Neuronal stem cell (in vitro differentiated cells): ENCODE data around the gene DHX57.

Experiments
- DNase-seq: peaks from one replicate; pipeline ENCODE4 v3.0.0-alpha.2; 2013; ENCODE audit warnings: low spot score
- H2AFZ ChIP-seq: one replicate; pipeline ENCODE4 v1.6.1; 2013; ENCODE audit warnings: mild to moderate bottlenecking, low read length, inconsistent platforms
- H2AK5ac ChIP-seq: 2 replicates; pipeline ENCODE4 v1.6.1; 2013; ENCODE audit warnings: low read depth, mild to moderate bottlenecking, inconsistent platforms, low read length, moderate library complexity, mixed read lengths
- H2BK120ac ChIP-seq: 2 replicates; pipeline ENCODE4 v1.6.1; 2013; ENCODE audit warnings: low read depth, mild to moderate bottlenecking, inconsistent platforms, low read length, moderate library complexity, mixed read lengths
- H2BK12ac ChIP-seq: one replicate; pipeline ENCODE4 v1.6.1; 2013; ENCODE audit warnings: low read length, inconsistent platforms
- H2BK15ac ChIP-seq: 2 replicates; pipeline ENCODE4 v1.6.1; 2013; ENCODE audit warnings: mild to moderate bottlenecking, low read length, inconsistent platforms, mixed read lengths
- H2BK5ac ChIP-seq: one replicate; pipeline ENCODE4 v1.6.1; 2013; ENCODE audit warnings: inconsistent platforms, mild to moderate bottlenecking, low read length, moderate library complexity
- H3K14ac ChIP-seq: one replicate; pipeline ENCODE4 v1.6.1; 2013; ENCODE audit warnings: low read length, inconsistent platforms
- H3K18ac ChIP-seq: 2 replicates; pipeline ENCODE4 v1.6.1; 2013; ENCODE audit warnings: low read length, inconsistent platforms
- H3K23ac ChIP-seq: 2 replicates; pipeline ENCODE4 v1.6.1; 2013; ENCODE audit warnings: low read depth, mild to moderate bottlenecking, mixed read lengths, low read length, inconsistent platforms; ENCODE audit not compliant: poor library complexity
- H3K27ac ChIP-seq: replicated peaks from 3 replicates; pipeline ENCODE4 v1.5.1; 2013; ENCODE audit warnings: low read length, inconsistent platforms
- H3K27me3 ChIP-seq, 3 experiments: 2 replicates each; pipeline ENCODE4 v1.6.1; 2013; ENCODE audit warnings: low read length in 3 of 3, mild to moderate bottlenecking in 2 of 3, inconsistent platforms in 1 of 3, low read depth in 1 of 3, mixed read lengths in 1 of 3, moderate library complexity in 1 of 3; ENCODE audit not compliant: control insufficient read depth in 3 of 3, insufficient read depth in 3 of 3
- H3K36me3 ChIP-seq, 2 donors: replicated peaks in 1 of 2; 2 replicates each; pipeline ENCODE4 v1.6.1; 2013; ENCODE audit warnings: low read length in 2 of 2; ENCODE audit not compliant: control insufficient read depth in 2 of 2, insufficient read depth in 2 of 2
- H3K4ac ChIP-seq: 2 replicates; pipeline ENCODE4 v1.6.1; 2013; ENCODE audit warnings: inconsistent platforms, mild to moderate bottlenecking, low read length, moderate library complexity
- H3K4me1 ChIP-seq, 2 donors: 1 replicate in 1 of 2; 2 replicates in 1 of 2; pipeline ENCODE4 v1.6.1; 2013; ENCODE audit warnings: low read length in 2 of 2, low read depth in 1 of 2; ENCODE audit not compliant: control insufficient read depth in 2 of 2, insufficient read depth in 1 of 2
- H3K4me2 ChIP-seq: one replicate; pipeline ENCODE4 v1.6.1; 2013; ENCODE audit warnings: mild to moderate bottlenecking, low read length, inconsistent platforms; ENCODE audit not compliant: insufficient read depth, poor library complexity, severe bottlenecking
- H3K4me3 ChIP-seq, 2 donors: 2 replicates each; pipeline ENCODE4 v1.5.1; 2013; ENCODE audit warnings: low read length in 2 of 2, mild to moderate bottlenecking in 2 of 2, inconsistent platforms in 1 of 2, moderate library complexity in 1 of 2
- H3K79me1 ChIP-seq: one replicate; pipeline ENCODE4 v1.6.1; 2013; ENCODE audit warnings: low read depth, mild to moderate bottlenecking, inconsistent platforms, low read length, moderate library complexity
- H3K9ac ChIP-seq: one replicate; pipeline ENCODE4 v1.6.1; 2013; ENCODE audit warnings: mild to moderate bottlenecking, low read depth, low read length, inconsistent platforms; ENCODE audit not compliant: poor library complexity
- H3K9me3 ChIP-seq, 2 donors: replicated peaks in 1 of 2; 2 replicates each; pipeline versions ENCODE3 to v1.6.1; 2013; ENCODE audit warnings: low read length in 2 of 2, mild to moderate bottlenecking in 2 of 2, inconsistent platforms in 1 of 2, low read depth in 1 of 2, mixed read lengths in 1 of 2, moderate library complexity in 1 of 2; ENCODE audit not compliant: control insufficient read depth in 2 of 2, insufficient read depth in 1 of 2
- H4K8ac ChIP-seq: one replicate; pipeline ENCODE4 v1.6.1; 2013; ENCODE audit warnings: low read depth, mild to moderate bottlenecking, inconsistent platforms, low read length, moderate library complexity
- H4K91ac ChIP-seq: one replicate; pipeline ENCODE4 v1.6.1; 2013; ENCODE audit warnings: low read length, low read depth, mild to moderate bottlenecking, inconsistent platforms; ENCODE audit not compliant: poor library complexity
- WGBS, 2 donors: extraction: QIAGEN DNeasy Blood & Tissue Kit; methylation state at CpG; one replicate each; pipeline ENCODE4 v1.1.7; 2013; ENCODE audit warnings: missing lambda C conversion rate in 2 of 2, mixed read lengths in 1 of 2; ENCODE audit not compliant: insufficient read length in 2 of 2, insufficient replicate concordance in 1 of 2; ENCODE audit errors: extremely low coverage in 2 of 2; 5-methylcytosine and 5-hydroxymethylcytosine counted together

Gene DHX57

DNA sequence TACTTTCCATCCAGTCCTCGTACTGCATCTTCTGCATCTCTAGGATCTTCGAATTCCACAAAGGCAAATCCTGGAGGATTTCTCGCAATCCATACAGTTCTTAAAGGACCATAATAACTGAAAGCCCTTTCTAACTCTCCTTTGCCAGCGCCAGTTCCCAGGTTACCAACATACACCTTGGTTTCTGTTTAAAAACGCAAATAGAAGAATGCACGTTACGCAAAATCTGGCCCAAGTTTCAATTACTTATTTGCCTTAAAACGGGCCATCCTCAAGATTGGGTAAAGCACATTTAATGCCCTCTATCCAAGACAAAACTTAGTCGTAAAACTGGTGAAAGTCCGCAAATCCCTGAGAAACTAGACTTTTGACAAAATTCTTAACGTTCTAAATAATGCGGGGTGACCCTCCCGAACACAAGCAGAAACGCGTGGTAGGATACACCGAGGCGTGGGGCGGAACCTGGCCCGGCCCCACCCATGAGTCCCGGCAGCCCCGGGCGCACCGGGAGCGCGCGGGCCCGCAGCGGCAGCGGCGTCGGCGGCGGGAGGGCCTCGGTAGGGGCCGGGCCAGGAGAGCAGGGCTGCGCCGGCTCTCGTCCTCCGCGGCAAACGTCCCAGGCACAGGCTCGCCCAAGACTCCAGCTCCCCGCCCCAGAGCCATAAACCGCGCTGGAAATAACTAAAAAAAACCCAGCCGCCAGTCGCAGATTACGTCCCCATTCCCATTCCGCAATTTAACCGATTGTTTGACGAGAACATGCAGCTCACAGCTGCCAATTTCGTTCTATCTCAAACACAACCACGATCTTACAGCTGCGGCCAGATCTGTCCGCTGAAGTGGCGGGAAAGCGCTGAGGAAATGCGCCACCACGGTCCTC, 125.5 kb downstream of the DHX57 start:
- WGBS, 2 donors: no CpG with 5 or more reads among the region's 59 CpGs
- H2BK120ac ChIP-seq: no peak overlapping the region
- peak; percentile 9 for DNase-seq

DNA sequence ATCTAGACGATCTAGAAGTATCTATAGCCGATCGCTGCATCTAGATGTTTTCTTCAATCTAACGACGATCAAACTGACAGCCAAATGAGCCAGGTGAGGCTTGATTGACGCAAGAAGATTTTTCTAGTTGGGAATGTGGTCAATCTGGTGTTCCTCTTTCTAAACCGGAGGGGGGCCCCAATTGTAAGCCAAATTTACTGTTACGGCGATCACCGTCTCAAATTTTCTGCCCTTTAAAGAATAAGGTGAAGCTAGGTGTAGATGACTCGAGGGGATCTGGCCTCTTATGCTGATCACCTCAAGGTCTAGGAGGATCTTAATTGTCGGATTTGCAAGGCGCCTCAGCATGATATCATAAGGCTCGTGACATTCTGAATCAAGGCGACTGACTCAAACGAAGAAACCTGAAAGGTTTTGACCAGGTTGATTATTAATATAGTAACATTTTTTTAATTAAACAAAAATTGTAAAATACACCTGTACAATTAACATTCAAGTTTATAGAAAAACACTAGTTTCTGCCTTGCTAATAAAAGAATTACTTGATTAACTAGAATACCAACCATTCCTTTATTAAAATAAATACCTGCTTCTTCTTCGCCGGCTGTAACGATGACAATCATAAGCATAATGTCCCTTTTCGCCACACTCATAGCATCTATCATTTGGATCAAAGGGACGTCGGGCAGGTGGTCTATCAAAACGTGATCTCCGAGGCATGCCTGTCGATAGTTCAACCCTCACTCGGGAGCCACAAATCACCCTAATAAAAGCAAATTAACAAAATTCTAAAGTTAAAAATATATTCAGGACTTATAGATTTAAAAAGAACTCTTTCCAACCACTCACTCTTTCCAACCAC, 126.6 kb downstream of the DHX57 start:
- H3K9ac ChIP-seq: no peak overlapping the region
- H2BK5ac ChIP-seq: no peak overlapping the region
- H3K4me1 ChIP-seq: peaks cover 1 to 20% of the 10 kb centered on the region in 2 donors
- no peak overlapping the region for H3K23ac ChIP-seq
- no peak overlapping the region for H4K8ac ChIP-seq
- no peak overlapping the region for H3K4ac ChIP-seq
- no peaks in the 10 kb centered on the region for H3K79me1 ChIP-seq
- no peak overlapping the region for H2AFZ ChIP-seq
- H3K27me3 ChIP-seq: no peaks in the 10 kb centered on the region
- no peak overlapping the region for H3K14ac ChIP-seq
- H2BK12ac ChIP-seq: no peak overlapping the region
- no peak overlapping the region for H2BK120ac ChIP-seq
- WGBS, 2 donors: no CpG with 5 or more reads among the region's 26 CpGs
- no peak overlapping the region for H2AK5ac ChIP-seq
- no peak overlapping the region for H2BK15ac ChIP-seq
- DNase-seq: no peak
- no peak overlapping the region for H4K91ac ChIP-seq
- H3K4me2 ChIP-seq: no peak overlapping the region
- H3K36me3 ChIP-seq: peaks cover 25 to 61% of the 10 kb centered on the region in 2 donors
- no peaks in the 10 kb centered on the region for H3K9me3 ChIP-seq
- no peak overlapping the region for H3K27ac ChIP-seq
- no peak overlapping the region for H3K18ac ChIP-seq
- H3K4me3 ChIP-seq: peak overlapping the region; percentile 80 to 98

More for the DNA sequence above, 125.5 kb downstream of the DHX57 start:
- H2BK15ac ChIP-seq: no peak overlapping the region
- peak overlapping the region; percentile 79 for H2BK5ac ChIP-seq
- H2BK12ac ChIP-seq: no peak overlapping the region
- no peak overlapping the region for H3K14ac ChIP-seq
- H4K8ac ChIP-seq: no peak overlapping the region
- peak overlapping the region; percentile 81 for H3K4ac ChIP-seq
- peaks cover 1 to 20% of the 10 kb centered on the region in 2 donors for H3K4me1 ChIP-seq
- H3K36me3 ChIP-seq: peaks cover 19 to 50% of the 10 kb centered on the region in 2 donors
- peak overlapping the region; percentile 57 for H2AFZ ChIP-seq
- peak overlapping the region; percentile 99 for H3K9ac ChIP-seq
- H3K27ac ChIP-seq: peak overlapping the region; percentile 91
- peak overlapping the region; percentile 80 to 98 for H3K4me3 ChIP-seq
- H4K91ac ChIP-seq: no peak overlapping the region
- peak overlapping the region; percentile 43 for H2AK5ac ChIP-seq
- peak overlapping the region; percentile 100 for H3K18ac ChIP-seq
- H3K79me1 ChIP-seq: no peaks in the 10 kb centered on the region
- H3K4me2 ChIP-seq: peak overlapping the region; percentile 67
- H3K9me3 ChIP-seq: no peaks in the 10 kb centered on the region
- no peaks in the 10 kb centered on the region for H3K27me3 ChIP-seq
- peak overlapping the region; percentile 100 for H3K23ac ChIP-seq

DNA sequence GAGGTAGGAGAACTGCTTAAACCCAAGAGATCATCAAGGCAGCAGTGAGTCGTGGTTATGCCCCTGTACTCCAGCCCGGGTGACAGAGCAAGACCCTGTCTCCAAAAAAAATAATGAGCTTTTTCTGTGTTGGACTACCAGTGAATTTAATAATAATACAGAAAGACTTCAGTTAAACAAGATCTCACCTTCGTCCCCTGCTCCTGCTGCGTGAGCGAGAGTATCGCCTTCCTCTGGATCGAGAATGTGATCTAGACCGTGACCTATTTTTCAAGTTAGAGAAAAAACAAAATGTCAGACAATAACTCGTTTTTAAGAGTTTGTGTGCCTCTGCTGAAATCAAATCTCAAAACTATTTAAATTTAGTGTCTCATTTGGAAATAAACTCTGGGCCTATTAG, 127.3 kb downstream of the DHX57 start:
- Histone ChIP-seq H3K18ac (no peak overlapping the region), H2BK5ac (no peak overlapping the region), H4K91ac (no peak overlapping the region), H3K4me3 (no peak overlapping the region), H3K27ac (no peak overlapping the region), H2AK5ac (no peak overlapping the region), H4K8ac (no peak overlapping the region), H2BK120ac (no peak overlapping the region), H3K14ac (no peak overlapping the region), H3K23ac (no peak overlapping the region), H3K79me1 (no peaks in the 10 kb centered on the region), H3K4me1 (peaks cover 1 to 20% of the 10 kb centered on the region in 2 donors), H3K4me2 (no peak overlapping the region), H3K4ac (no peak overlapping the region), H2AFZ (no peak overlapping the region), H3K9me3 (no peaks in the 10 kb centered on the region), H3K36me3 (peaks cover 25 to 69% of the 10 kb centered on the region in 2 donors), H2BK15ac (no peak overlapping the region), H3K9ac (no peak overlapping the region), H2BK12ac (no peak overlapping the region), H3K27me3 (no peaks in the 10 kb centered on the region)
- WGBS, 2 donors: no CpG with 5 or more reads among the region's 9 CpGs
- no peak for DNase-seq

DNA sequence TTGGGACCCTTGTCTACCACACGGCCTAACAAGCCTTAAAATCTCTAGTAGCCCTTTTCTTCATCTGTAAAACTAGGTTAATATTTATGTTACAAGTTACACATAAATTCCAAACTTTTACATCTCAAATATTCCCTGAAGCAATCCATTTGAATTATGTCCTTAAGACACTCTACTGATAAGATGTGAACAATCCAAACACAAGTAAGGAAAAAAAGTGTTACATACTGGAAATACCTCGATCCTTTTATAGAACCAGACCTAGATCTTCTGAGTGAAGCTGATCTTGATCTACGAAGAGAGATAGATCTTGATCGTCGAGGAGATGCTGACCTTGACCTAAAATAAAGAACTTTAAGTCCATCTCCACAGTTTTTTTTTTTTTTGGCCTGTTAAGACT, 127.9 kb downstream of the DHX57 start:
- H3K4ac ChIP-seq: no peak overlapping the region
- no peak overlapping the region for H3K4me3 ChIP-seq
- WGBS, 2 donors: no CpG with 5 or more reads among the region's 5 CpGs
- H2BK12ac ChIP-seq: no peak overlapping the region
- no peak for DNase-seq
- no peak overlapping the region for H3K23ac ChIP-seq
- no peaks in the 10 kb centered on the region for H3K9me3 ChIP-seq
- no peak overlapping the region for H2AFZ ChIP-seq
- no peak overlapping the region for H2BK15ac ChIP-seq
- no peak overlapping the region for H2BK5ac ChIP-seq
- no peak overlapping the region for H4K8ac ChIP-seq
- H3K4me2 ChIP-seq: no peak overlapping the region
- no peak overlapping the region for H3K9ac ChIP-seq
- no peak overlapping the region for H3K18ac ChIP-seq
- no peak overlapping the region for H2BK120ac ChIP-seq
- no peaks in the 10 kb centered on the region for H3K79me1 ChIP-seq
- no peak overlapping the region for H3K14ac ChIP-seq
- H3K27me3 ChIP-seq: no peaks in the 10 kb centered on the region
- no peak overlapping the region for H3K27ac ChIP-seq
- H4K91ac ChIP-seq: no peak overlapping the region
- peaks cover 1 to 20% of the 10 kb centered on the region in 2 donors for H3K4me1 ChIP-seq
- peaks cover 28 to 75% of the 10 kb centered on the region in 2 donors for H3K36me3 ChIP-seq
- H2AK5ac ChIP-seq: no peak overlapping the region
